Keratinocyte (primary cell): ENCODE results near the gene GID8. TPM values are rescaled to one million over a fixed set of nuclear protein-coding genes. Genes with fewer than 3 reads are reported as not detected.

Source experiments
- DNase-seq: peaks from one replicate; pipeline ENCODE4 v3.0.0-alpha.2; 2011; ENCODE audit warnings: low read depth, missing footprints, low spot score
- FAIRE-seq: peaks from 2 replicates; lab custom pipeline; 2011; peaks lifted over from hg19 to GRCh38; lab: Jason Lieb, UNC
- H2AFZ ChIP-seq: 2 replicates; pipeline ENCODE4 v1.6.0; 2012; ENCODE audit warnings: low read length, control low read depth, inconsistent platforms; ENCODE audit not compliant: control insufficient read depth
- H3K27ac ChIP-seq: 2 replicates; pipeline ENCODE4 v1.5.1; 2011; ENCODE audit warnings: low read length; ENCODE audit not compliant: control insufficient read depth, insufficient read depth
- H3K27me3 ChIP-seq: 3 replicates; pipeline ENCODE4 v1.6.0; 2011; ENCODE audit warnings: low read length; ENCODE audit not compliant: control insufficient read depth, insufficient read depth; ENCODE audit errors: extremely low read depth
- H3K36me3 ChIP-seq, 2 experiments: 2 replicates in 1 of 2; 3 replicates in 1 of 2; pipeline ENCODE4 v1.5.1; 2011; ENCODE audit warnings: low read length in 2 of 2, mild to moderate bottlenecking in 1 of 2; ENCODE audit not compliant: control insufficient read depth in 2 of 2, insufficient read depth in 2 of 2; ENCODE audit errors: extremely low read depth in 1 of 2
- H3K4me1 ChIP-seq: 3 replicates; pipeline ENCODE4 v1.5.1; 2011; ENCODE audit warnings: low read length; ENCODE audit not compliant: control insufficient read depth, insufficient read depth; ENCODE audit errors: extremely low read depth
- H3K4me2 ChIP-seq: 3 replicates; pipeline ENCODE4 v1.6.0; 2011; ENCODE audit warnings: low read depth, low read length; ENCODE audit not compliant: control insufficient read depth, insufficient read depth; ENCODE audit errors: extremely low read depth
- H3K4me3 ChIP-seq, 3 experiments: fragments of 200-600 bp in 1 of 3; sonication (generic) in 1 of 3; 2 replicates in 2 of 3; 3 replicates in 1 of 3; pipeline ENCODE4 v1.5.1; 2011 to 2016; ENCODE audit warnings: low read length in 3 of 3, mild to moderate bottlenecking in 3 of 3, control low read depth in 2 of 3, inconsistent platforms in 1 of 3, low read depth in 1 of 3, mixed read lengths in 1 of 3, mixed run types in 1 of 3, moderate library complexity in 1 of 3; ENCODE audit not compliant: control insufficient read depth in 2 of 3, insufficient read depth in 2 of 3; ENCODE audit errors: extremely low read depth in 1 of 3
- H3K79me2 ChIP-seq: 2 replicates; pipeline ENCODE4 v1.6.0; 2012; ENCODE audit warnings: low read length; ENCODE audit not compliant: control insufficient read depth, insufficient read depth
- H3K9ac ChIP-seq: 3 replicates; pipeline ENCODE4 v1.6.0; 2011; ENCODE audit warnings: low read length; ENCODE audit not compliant: control insufficient read depth, insufficient read depth; ENCODE audit errors: extremely low read depth
- H3K9me1 ChIP-seq: 3 replicates; pipeline ENCODE4 v1.6.0; 2011; ENCODE audit warnings: low read length; ENCODE audit not compliant: control insufficient read depth, insufficient read depth; ENCODE audit errors: extremely low read depth
- H3K9me3 ChIP-seq: 2 replicates; pipeline ENCODE4 v1.5.1; 2012; ENCODE audit warnings: low read depth, low read length; ENCODE audit not compliant: control insufficient read depth
- H4K20me1 ChIP-seq: 3 replicates; pipeline ENCODE4 v1.6.0; 2011; ENCODE audit warnings: low read length; ENCODE audit not compliant: control insufficient read depth, insufficient read depth; ENCODE audit errors: extremely low read depth
- EZH2 ChIP-seq: IDR thresholded peaks from one replicate; pipeline ENCODE4 v1.6.1; 2012; ENCODE audit warnings: inconsistent platforms, mild to moderate bottlenecking, low read length, moderate library complexity
- dilution Hi-C: fragments of 300-500 bp; cut with MboI; formaldehyde crosslinking; loops from one replicate; pipeline ENCODE4 v1.7.0; 2020; ENCODE audit warnings: low sequenced_read_pairs; ENCODE audit not compliant: extremely low pct_ligation_motif_present
- polyA plus RNA-seq, 5 experiments: library from polyadenylated mRNA; depleted of rRNA in 3 of 5; stranded (reverse) in 3 of 5; stranded (forward) in 1 of 5; unstranded in 1 of 5; fragments of >200 nt; gene quantifications; 1 replicate in 1 of 5; 2 replicates in 3 of 5; 3 replicates in 1 of 5; pipeline versions ENCODE4 v1.2.1 to v1.2.3, GENCODE V29; 2011 to 2012; ENCODE audit warnings: missing spikeins in 2 of 5, low read depth in 1 of 5, low replicate concordance in 1 of 5
- TF ChIP-seq, protein P1 (sequence below), 3 experiments: IDR thresholded peaks in 1 of 3; conservative IDR thresholded peaks in 1 of 3; optimal IDR thresholded peaks in 1 of 3; 2 replicates in 2 of 3; 3 replicates in 1 of 3; pipeline versions ENCODE3 to v1.5.1; 2011; ENCODE audit warnings: low read length in 3 of 3, mild to moderate bottlenecking in 3 of 3, moderate library complexity in 2 of 3, control low read depth in 1 of 3, inconsistent platforms in 1 of 3; ENCODE audit not compliant: insufficient read depth in 2 of 3; ENCODE audit errors: extremely low read depth in 1 of 3

The GID8 gene
- polyA plus RNA-seq, 1 donor (not counting 4 experiments of a cell fraction or from before 2014, with no cell fraction given) = 23.7 TPM

DNA sequence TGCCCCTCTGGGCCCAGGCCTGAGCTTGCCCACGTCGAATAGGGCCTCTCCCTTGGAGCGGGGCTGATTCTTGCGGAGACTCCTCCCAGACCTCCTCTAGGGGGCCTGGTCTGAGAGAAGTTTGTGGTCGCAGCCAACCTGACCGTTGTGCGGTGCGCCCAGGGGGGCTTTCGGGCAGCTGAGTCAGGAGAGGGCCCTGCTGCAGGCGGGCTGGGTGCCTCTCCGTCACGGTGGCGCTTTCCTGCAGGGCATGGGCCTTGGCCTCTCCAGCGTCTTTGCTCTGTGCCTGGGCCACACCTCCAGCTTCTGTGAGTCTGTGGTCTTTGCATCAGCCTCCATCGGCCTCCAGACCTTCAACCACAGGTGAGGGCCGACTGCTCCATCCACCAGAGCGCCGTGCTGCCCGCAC, 27.4 kb downstream of the GID8 start:
- Histone ChIP-seq H2AFZ (no peak overlapping the region), H4K20me1 (peaks cover 5% of the 10 kb centered on the region), H3K4me2 (no peak overlapping the region), H3K4me1 (peaks cover 3% of the 10 kb centered on the region), H3K27me3 (peaks cover 46% of the 10 kb centered on the region), H3K79me2 (no peaks in the 10 kb centered on the region), H3K9me3 (no peaks in the 10 kb centered on the region), H3K27ac (no peak overlapping the region), H3K36me3 (no peaks in the 10 kb centered on the region), H3K9ac (no peak overlapping the region), H3K9me1 (no peaks in the 10 kb centered on the region), H3K4me3 (no peak overlapping the region)
- dilution Hi-C loops = no loop called here
- DNase-seq = no peak
- TF ChIP-seq, protein P1, sequence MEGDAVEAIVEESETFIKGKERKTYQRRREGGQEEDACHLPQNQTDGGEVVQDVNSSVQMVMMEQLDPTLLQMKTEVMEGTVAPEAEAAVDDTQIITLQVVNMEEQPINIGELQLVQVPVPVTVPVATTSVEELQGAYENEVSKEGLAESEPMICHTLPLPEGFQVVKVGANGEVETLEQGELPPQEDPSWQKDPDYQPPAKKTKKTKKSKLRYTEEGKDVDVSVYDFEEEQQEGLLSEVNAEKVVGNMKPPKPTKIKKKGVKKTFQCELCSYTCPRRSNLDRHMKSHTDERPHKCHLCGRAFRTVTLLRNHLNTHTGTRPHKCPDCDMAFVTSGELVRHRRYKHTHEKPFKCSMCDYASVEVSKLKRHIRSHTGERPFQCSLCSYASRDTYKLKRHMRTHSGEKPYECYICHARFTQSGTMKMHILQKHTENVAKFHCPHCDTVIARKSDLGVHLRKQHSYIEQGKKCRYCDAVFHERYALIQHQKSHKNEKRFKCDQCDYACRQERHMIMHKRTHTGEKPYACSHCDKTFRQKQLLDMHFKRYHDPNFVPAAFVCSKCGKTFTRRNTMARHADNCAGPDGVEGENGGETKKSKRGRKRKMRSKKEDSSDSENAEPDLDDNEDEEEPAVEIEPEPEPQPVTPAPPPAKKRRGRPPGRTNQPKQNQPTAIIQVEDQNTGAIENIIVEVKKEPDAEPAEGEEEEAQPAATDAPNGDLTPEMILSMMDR (optimal IDR thresholded peaks at IDR 0.05 in 1 of 3, IDR thresholded peaks at IDR 0.05 in 1 of 3, conservative IDR thresholded peaks at IDR 0.05 in 1 of 3; ENCODE audit: extremely low read depth in 1 of 3, insufficient read depth in 2 of 3, low read length in 3 of 3) = no peak
- no peak for TF ChIP-seq EZH2
- FAIRE-seq = no peak

DNA sequence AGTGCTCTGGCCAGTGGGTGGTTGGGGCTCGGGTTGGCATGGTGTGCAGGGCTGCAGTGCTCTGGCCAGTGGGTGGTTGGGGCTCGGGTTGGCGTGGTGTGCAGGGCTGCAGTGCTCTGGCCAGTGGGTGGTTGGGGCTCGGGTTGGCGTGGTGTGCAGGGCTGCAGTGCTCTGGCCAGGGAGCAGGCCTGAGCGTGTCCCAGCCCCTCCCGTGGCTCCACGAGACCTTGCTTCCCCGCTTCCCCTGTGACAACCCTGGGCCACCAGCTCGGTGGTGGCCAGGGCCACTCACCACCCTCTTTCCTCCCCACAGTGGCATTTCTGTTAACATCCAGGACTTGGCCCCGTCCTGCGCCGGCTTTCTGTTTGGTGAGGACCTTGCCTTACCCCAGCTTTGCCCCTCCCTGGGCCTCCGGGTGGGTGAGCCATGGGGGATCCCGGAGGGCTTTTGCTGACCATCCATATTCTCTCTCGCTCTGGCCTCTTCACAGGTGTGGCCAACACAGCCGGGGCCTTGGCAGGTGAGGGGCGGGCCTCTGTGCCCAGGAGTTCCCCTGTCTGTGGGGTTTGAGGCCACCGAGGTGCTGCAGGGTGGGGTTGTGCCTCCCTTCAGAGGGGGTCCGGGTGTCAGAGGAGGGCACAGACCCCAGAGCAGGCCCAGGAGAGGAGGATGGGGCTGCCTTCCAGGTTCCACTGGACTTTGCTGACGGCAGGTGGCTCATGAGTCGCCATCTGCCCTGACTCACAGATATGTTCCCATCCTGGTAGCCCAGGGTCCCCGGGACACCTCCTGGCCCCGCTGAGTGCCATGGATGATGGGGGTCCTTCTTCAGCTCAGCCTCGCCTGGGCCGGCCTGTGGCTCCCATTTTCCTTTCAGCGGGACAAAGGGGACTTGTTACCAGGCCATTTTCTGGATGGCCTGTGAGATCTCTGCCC, 28.5 kb downstream of the GID8 start:
- H3K9ac ChIP-seq = no peak overlapping the region
- H3K4me3 ChIP-seq = no peak overlapping the region
- peaks cover 48% of the 10 kb centered on the region for H3K27me3 ChIP-seq
- H3K79me2 ChIP-seq = no peaks in the 10 kb centered on the region
- H4K20me1 ChIP-seq = peaks cover 5% of the 10 kb centered on the region
- FAIRE-seq = no peak
- DNase-seq = no peak
- no peaks in the 10 kb centered on the region for H3K9me3 ChIP-seq
- H2AFZ ChIP-seq = no peak overlapping the region
- H3K4me2 ChIP-seq = no peak overlapping the region
- no peaks in the 10 kb centered on the region for H3K9me1 ChIP-seq
- no peaks in the 10 kb centered on the region for H3K36me3 ChIP-seq
- TF ChIP-seq EZH2 = no peak
- TF ChIP-seq, protein P1 (optimal IDR thresholded peaks at IDR 0.05 in 1 of 3, IDR thresholded peaks at IDR 0.05 in 1 of 3, conservative IDR thresholded peaks at IDR 0.05 in 1 of 3; ENCODE audit: extremely low read depth in 1 of 3, insufficient read depth in 2 of 3, low read length in 3 of 3) = no peak
- peaks cover 3% of the 10 kb centered on the region for H3K4me1 ChIP-seq
- no peak overlapping the region for H3K27ac ChIP-seq
- dilution Hi-C loops = no loop called here
